ENCODE measurements around the gene PCDH19. TPM values are rescaled to one million over a fixed set of nuclear protein-coding genes. Genes with fewer than 3 reads are reported as not detected.

Gene PCDH19
- total and polyA plus RNA-seq, 8 donors: under 0.01 to 1.3 (median 0.22) TPM; not detected in 2

GRCh38 chrX:100410901-100411801 is 1.1 kb upstream of the PCDH19 start:
- 5 to 33% (median 11%) methylated on average over 23 to 53 of the region's 53 CpGs for WGBS, 5 donors
- TF ChIP-seq POLR2AphosphoS5 (IDR thresholded peaks at IDR 0.05) (no peak), CTCF (IDR thresholded peaks at IDR 0.05) (no peak), POLR2A (IDR thresholded peaks at IDR 0.05) (no peak), EP300 (IDR thresholded peaks at IDR 0.05) (no peak)
- Histone ChIP-seq H3K9me3 (peaks cover 0 to 16% (median 4%) of the 10 kb centered on the region in 4 donors), H3K36me3 (no peaks in the 10 kb centered on the region), H3K27me3 (peaks cover 10 to 70% (median 60%) of the 10 kb centered on the region in 3 donors), H3K4me3 (peak overlapping the region; percentile 32 to 52 (median 41)), H3K4me1 (peaks cover 0 to 29% (median 26%) of the 10 kb centered on the region in 4 donors), H3K27ac (no peak overlapping the region)
- DNase-seq: peak in 1 of 2 donors; percentile 23
- intact Hi-C loops (cut with DNase I; ENCODE audit: low total_unique reads): no loop called here

DNA sequence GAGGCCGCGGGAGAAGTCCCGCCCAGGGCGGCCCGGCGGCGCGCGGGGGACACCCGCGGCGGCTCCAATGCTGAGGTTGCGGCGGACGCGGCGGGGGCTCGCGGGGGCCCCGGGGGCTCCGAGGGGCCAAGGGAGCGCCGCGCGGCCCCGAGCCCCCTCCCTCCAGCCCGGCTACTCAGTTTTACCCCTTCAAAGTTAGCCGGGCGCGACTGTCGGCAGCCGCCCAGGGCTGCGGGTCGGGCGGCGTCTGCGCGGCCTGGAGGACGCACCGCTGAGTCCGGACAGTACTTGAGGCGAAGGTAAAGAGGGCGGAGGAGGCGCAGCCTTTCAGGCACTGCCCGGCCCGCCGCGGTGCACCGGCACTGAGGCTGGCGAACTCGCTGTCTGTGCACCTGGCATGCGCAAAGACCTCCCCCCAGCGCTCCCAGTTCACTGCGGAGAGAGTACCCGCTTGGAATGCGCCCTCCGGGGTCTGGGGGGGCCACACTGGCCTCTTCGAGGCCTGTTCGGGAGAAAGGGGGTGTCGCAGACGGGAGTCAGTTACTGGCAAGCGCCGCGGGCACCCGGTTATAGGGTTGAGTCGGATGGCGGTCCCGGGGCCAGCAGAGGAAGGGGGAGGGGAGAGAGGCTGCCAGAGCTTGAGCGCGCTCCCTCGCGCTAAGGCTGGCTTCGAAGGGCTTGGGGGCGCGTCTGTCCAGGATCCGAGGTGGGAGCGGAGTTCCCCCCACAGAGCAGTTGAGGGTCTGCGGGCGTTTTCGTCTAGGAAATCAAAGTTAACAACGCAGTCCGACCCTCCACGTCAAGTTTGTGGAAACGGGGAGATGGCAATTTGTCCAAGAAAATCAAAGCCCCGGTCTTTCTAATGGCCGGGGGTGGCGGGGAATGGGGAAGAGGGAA is 1.1 kb downstream of the PCDH19 start:
- Histone ChIP-seq H3K27me3 (peaks cover 10 to 83% (median 64%) of the 10 kb centered on the region in 3 donors), H3K4me1 (peaks cover 0 to 29% (median 26%) of the 10 kb centered on the region in 4 donors), H3K27ac (no peak overlapping the region), H3K36me3 (no peaks in the 10 kb centered on the region), H3K4me3 (peak overlapping the region; percentile 32 to 52 (median 41)), H3K9me3 (peaks cover 0 to 16% (median 4%) of the 10 kb centered on the region in 4 donors)
- no peak for DNase-seq
- no peak for TF ChIP-seq POLR2A (IDR thresholded peaks at IDR 0.05)
- no peak for TF ChIP-seq POLR2AphosphoS5 (IDR thresholded peaks at IDR 0.05)
- TF ChIP-seq CTCF (IDR thresholded peaks at IDR 0.05): no peak
- no peak for TF ChIP-seq EP300 (IDR thresholded peaks at IDR 0.05)
- intact Hi-C loops (cut with DNase I; ENCODE audit: low total_unique reads): loop anchor here (10.0 kb wide), 1 partner anchor 1074 kb away; no protein-coding TSS in a partner anchor
- 3 to 62% (median 11%) methylated on average over 6 to 84 of the region's 87 CpGs for WGBS, 5 donors

GRCh38 chrX:100407784-100408712 is 2.0 kb downstream of the PCDH19 start:
- Histone ChIP-seq H3K4me3 (peak overlapping the region in 3 of 4 donors; percentile 32 to 52 (median 46)), H3K27ac (no peak overlapping the region), H3K36me3 (no peaks in the 10 kb centered on the region), H3K9me3 (peaks cover 0 to 16% (median 4%) of the 10 kb centered on the region in 4 donors), H3K27me3 (peaks cover 10 to 88% (median 64%) of the 10 kb centered on the region in 3 donors), H3K4me1 (peaks cover 0 to 29% (median 26%) of the 10 kb centered on the region in 4 donors)
- DNase-seq: peak in 1 of 2 donors; percentile 60
- no peak for TF ChIP-seq CTCF (IDR thresholded peaks at IDR 0.05)
- no peak for TF ChIP-seq POLR2AphosphoS5 (IDR thresholded peaks at IDR 0.05)
- TF ChIP-seq EP300 (IDR thresholded peaks at IDR 0.05): no peak
- no peak for TF ChIP-seq POLR2A (IDR thresholded peaks at IDR 0.05)
- intact Hi-C loops (cut with DNase I; ENCODE audit: low total_unique reads): loop anchor here (10.0 kb wide), 1 partner anchor 1073 kb away; no protein-coding TSS in a partner anchor
- WGBS, 5 donors: 7 to 51% (median 13%) methylated on average over 36 to 90 of the region's 90 CpGs
